SHP77 (cell line): ENCODE results near the gene L3MBTL4.
"Not testable (repeated sequence)": the region's sequence is repeated elsewhere in the genome, so short reads cannot be mapped to it uniquely, and the experiment has no call there.

Experiments used
- DNase-seq, 2 experiments: peaks; one replicate each; lab custom pipeline; 2025; lab: John Stamatoyannopoulos, UW

L3MBTL4 gene

GRCh38 chr18:6310714-6311113 is 104.0 kb downstream of the L3MBTL4 start:
- no peak for DNase-seq

GRCh38 chr18:6297875-6298274 is 116.8 kb downstream of the L3MBTL4 start:
- no peak for DNase-seq

GRCh38 chr18:6294148-6294784 is 120.4 kb downstream of the L3MBTL4 start:
- DNase-seq = no peak

- DNase-seq = no peak
These were observed 124.9 kb downstream of the L3MBTL4 start for GRCh38 chr18:6289843-6290242.

- DNase-seq = no peak
These were observed 128.1 kb downstream of the L3MBTL4 start for GRCh38 chr18:6286585-6286984.

GRCh38 chr18:6284761-6285160 is 129.9 kb downstream of the L3MBTL4 start:
- no peak for DNase-seq

- no peak for DNase-seq
These were observed 130.4 kb downstream of the L3MBTL4 start for GRCh38 chr18:6284300-6284699.

- DNase-seq = no peak
These were observed 132.8 kb downstream of the L3MBTL4 start for GRCh38 chr18:6281874-6282273.

- no peak for DNase-seq
These were observed 134.4 kb downstream of the L3MBTL4 start for GRCh38 chr18:6280211-6280743.

GRCh38 chr18:6279308-6279707 is 135.4 kb downstream of the L3MBTL4 start:
- no peak for DNase-seq

GRCh38 chr18:6273423-6273822 is 141.3 kb downstream of the L3MBTL4 start:
- DNase-seq = no peak

- DNase-seq = not testable (repeated sequence)
These were observed 142.6 kb downstream of the L3MBTL4 start for GRCh38 chr18:6272144-6272543.

- DNase-seq = no peak
These were observed 143.1 kb downstream of the L3MBTL4 start for GRCh38 chr18:6271585-6271984.

GRCh38 chr18:6270771-6271216 is 143.9 kb downstream of the L3MBTL4 start:
- no peak for DNase-seq

- DNase-seq = no peak
These were observed 144.9 kb downstream of the L3MBTL4 start for GRCh38 chr18:6269660-6270332.

GRCh38 chr18:6266212-6266611 is 148.5 kb downstream of the L3MBTL4 start:
- DNase-seq = no peak

GRCh38 chr18:6261938-6262337 is 152.8 kb downstream of the L3MBTL4 start:
- DNase-seq = no peak

- DNase-seq = not testable (repeated sequence)
These were observed 155.4 kb downstream of the L3MBTL4 start for GRCh38 chr18:6259324-6259723.

- no peak for DNase-seq
These were observed 156.8 kb downstream of the L3MBTL4 start for GRCh38 chr18:6257950-6258349.

GRCh38 chr18:6256521-6256920 is 158.2 kb downstream of the L3MBTL4 start:
- DNase-seq = no peak

GRCh38 chr18:6255886-6256285 is 158.8 kb downstream of the L3MBTL4 start:
- DNase-seq = no peak

- no peak for DNase-seq
These were observed 159.5 kb downstream of the L3MBTL4 start for GRCh38 chr18:6255116-6255705.

- DNase-seq = no peak
These were observed 160.3 kb downstream of the L3MBTL4 start for GRCh38 chr18:6254456-6254855.
